ENCODE measurements around the gene SLC4A4.

DNA sequence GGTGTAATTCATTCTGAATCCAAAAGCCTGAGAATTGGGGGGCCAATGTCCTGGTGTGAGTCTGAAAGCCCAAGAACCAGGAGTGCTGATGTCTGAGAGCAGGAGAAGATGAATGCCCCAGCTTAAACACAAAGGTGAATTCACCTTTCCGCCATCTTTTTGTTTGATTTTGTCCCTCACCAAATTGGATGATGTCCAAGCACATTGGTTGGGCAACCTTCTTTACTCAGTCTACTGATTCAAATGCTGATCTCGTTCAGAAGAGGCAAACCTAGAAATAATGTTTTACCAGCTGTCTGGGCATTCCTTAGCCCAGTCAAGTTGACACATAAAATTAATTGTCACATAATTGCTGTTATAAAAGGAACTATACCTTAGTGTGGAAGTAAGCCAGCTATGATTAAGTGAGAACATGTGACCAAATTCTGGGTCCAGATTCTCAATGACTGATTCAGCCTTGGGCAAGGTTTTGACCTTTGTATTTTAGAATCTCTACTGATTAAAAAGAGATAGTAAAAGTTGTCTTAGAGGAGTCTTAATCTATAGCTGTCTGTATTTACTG, 34.5 kb upstream of the SLC4A4 start:
- TF ChIP-seq CTCF (IDR thresholded peaks at IDR 0.05) (no peak), POLR2A (IDR thresholded peaks at IDR 0.05) (no peak)

Data from Peyer's patch (tissue), 4 donors.